GM18858 (cell line): Measurements from ENCODE around the gene NPEPL1.
"Not testable (repeated sequence)": the region's sequence is repeated elsewhere in the genome, so short reads cannot be mapped to it uniquely, and the experiment has no call there.

Experiments used
- ATAC-seq: cut with Tn5 transposase; IDR thresholded peaks from one replicate; pipeline ENCODE4 v1.9.1; 2021; ENCODE audit not compliant: unreplicated experiment

Gene NPEPL1, protein sequence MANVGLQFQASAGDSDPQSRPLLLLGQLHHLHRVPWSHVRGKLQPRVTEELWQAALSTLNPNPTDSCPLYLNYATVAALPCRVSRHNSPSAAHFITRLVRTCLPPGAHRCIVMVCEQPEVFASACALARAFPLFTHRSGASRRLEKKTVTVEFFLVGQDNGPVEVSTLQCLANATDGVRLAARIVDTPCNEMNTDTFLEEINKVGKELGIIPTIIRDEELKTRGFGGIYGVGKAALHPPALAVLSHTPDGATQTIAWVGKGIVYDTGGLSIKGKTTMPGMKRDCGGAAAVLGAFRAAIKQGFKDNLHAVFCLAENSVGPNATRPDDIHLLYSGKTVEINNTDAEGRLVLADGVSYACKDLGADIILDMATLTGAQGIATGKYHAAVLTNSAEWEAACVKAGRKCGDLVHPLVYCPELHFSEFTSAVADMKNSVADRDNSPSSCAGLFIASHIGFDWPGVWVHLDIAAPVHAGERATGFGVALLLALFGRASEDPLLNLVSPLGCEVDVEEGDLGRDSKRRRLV

DNA sequence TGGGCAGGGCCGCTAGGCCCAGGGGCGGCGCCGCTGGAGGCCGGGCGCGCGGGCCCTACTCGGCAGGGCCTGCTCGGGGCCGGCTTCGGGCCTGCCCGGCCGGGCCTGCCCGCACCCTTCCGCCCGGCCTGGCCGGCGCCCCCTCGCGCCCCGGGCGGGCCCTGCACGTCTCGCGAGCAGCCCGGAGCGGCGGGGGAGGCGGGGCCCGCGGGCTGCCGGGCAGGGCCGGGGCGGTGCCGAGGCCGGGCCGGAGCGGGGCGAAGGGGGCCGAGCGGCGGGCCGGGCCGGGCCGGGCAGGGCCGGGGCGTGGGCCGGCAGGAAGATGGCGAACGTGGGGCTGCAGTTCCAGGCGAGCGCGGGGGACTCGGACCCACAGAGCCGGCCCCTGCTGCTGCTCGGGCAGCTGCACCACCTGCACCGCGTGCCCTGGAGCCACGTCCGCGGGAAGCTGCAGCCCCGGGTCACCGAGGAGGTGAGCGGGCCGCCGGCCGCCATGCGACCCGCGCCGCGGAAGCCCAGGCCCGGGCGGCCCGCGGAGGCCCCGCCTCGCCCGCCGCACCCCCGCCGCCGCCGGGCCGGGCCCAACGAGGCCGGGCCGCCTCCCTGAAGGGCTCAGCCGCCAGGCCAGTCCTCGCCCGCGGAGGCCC is at the start of gene NPEPL1:
NPEPL1 (plus strand) TSS at position 222 of the 647 bp plus-strand sequence; CDS start at position 323, 101 bp downstream.
- peak; percentile 75 for ATAC-seq

GRCh38 chr20:58642896-58643295 is 49.7 kb upstream of the NPEPL1 start:
- not testable (repeated sequence) for ATAC-seq

DNA sequence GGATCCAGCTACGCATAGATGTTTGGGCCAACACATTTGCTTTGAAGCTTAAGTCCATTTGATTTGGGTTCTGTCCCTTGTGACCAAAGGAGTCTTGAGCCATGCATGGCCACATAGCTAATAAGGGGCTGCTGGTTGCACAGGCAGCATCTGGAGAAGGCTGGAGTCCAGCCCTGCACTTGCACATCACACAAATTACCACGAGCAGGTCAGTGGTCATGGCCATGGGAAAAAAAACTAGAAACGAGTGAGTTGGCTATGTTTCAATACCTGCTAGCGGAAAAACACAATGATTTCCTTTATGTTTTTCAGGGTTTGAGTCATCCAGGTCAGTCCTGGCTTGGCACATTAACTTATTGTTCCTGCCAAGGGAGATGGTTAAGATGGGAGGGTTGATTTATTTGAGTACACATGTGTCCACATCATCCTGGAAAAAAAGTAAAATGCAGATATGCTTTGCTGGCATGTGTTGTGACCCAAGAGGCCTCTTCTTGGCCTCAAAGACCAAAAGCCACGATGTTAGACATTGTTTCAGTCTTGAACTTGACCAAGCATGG is 47.1 kb upstream of the NPEPL1 start:
- ATAC-seq = no peak

DNA sequence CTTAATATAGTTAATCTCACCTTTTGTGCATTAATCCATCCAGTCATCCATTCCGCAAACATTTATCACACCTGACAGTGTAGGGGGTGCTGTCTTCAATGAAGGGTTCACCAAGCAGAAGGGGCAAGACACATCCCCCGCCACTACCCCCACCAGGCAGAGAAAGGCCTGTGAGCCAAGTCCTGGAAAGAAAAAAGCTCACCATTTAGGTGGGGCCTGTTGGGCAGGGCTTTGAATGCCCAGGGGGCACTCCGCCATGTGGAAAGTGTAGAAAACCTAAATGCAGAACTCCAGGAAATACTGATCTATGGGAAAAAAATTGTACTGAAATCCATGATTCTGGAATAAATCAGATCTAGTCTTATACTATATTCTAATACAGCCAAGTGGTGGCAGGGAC is 46.3 kb upstream of the NPEPL1 start:
- no peak for ATAC-seq

DNA sequence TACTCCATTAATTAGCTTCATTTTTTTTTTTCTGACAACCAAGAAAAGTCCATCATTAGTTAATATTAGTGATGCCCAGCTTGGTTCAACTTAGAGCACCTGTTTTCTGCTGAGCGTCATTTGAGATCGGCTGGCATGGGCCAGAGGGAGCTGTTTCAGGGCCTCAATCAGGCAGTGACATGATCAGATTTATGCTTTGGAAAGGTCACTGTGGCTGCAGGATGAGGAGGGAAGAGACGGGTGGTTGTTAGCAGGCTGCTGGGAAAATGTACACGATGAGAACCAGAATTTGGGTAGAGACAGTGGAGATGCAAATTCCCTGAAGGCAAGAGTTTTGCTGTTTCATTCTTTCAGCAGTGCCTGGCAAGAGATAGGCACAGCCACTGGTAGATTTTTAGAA is 45.9 kb upstream of the NPEPL1 start:
- ATAC-seq = no peak

- no peak for ATAC-seq
These were observed 45.3 kb upstream of the NPEPL1 start for GRCh38 chr20:58647162-58647795.

DNA sequence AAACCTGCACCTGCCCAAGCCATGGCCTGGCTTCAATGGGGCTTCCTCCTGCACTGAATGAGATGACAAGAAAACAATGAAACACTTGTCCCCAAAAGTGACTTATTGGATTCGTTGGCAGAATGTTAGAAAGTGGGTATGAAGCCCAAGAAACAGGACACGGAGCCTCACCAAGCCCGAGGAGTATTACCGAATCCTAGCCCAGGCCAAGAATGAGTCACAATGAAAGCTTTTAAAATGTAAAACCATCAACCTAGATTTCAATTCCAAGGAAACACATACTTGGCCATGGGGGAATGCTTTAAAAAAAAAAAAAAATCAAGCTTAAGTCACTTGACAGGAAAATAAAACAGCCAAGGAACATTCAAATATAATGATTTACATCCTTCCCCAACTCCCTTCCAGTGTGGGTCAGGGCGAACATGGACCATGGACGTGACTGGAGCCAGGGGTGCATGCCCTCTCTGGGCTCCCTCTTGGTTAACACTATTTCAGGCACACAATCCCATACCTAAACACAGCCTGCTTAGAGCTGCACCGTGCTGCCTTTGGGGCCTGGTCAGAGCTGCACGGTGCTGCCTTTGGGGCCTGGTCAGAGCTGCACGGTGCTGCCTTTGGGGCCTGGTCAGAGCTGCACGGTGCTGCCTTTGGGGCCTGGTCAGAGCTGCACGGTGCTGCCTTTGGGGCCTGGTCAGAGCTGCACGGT is 44.7 kb upstream of the NPEPL1 start:
- no peak for ATAC-seq

- not testable (repeated sequence) for ATAC-seq
These were observed 44.1 kb upstream of the NPEPL1 start for GRCh38 chr20:58648502-58648825.

- no peak for ATAC-seq
These were observed 43.1 kb upstream of the NPEPL1 start for GRCh38 chr20:58649288-58650180.

- no peak for ATAC-seq
These were observed 42.3 kb upstream of the NPEPL1 start for GRCh38 chr20:58650181-58650775.

DNA sequence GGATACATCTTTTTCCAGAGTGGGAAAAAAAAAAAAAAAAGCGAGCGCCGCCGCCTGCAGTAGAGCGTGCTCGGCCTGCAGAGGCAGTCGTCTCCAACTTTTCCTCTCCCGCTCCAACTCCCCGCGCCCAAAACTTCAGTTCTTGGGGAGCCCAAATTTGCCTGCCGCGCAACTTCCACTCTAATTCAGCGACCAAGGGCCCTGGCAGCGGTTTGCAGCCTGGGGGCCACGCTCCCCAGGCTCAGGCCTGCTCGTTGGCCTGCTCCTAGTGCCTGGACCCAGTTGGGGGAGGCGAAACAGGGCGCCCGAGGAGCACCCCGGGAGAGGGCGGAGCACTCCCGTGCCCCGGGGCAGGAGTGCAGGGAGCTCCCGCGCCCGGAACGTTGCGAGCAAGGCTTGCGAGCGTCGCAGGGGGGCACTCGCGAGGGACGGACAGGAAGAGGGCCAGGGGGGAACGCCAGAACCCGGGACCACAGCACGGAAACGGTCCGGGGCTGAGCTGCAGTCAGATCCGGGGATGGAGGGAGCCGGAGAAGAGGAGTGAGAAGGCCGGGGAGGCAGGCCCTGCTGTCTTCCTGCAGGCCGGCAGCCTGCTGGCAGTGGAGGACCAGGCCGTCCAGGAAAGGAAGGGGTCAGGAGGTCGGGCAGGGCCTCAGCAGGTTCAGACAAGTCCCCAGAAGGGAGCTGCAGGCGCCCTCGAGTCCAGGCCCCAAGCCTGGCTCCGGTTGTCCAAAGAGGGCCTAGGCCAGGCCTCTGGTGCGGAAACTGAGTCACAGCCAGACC is 41.6 kb upstream of the NPEPL1 start, which contains the start of gene STX16:
STX16 (plus strand) TSS at position 508 of the 783 bp plus-strand sequence. CDS start 724 bp downstream, outside the sequence.
- no peak for ATAC-seq

DNA sequence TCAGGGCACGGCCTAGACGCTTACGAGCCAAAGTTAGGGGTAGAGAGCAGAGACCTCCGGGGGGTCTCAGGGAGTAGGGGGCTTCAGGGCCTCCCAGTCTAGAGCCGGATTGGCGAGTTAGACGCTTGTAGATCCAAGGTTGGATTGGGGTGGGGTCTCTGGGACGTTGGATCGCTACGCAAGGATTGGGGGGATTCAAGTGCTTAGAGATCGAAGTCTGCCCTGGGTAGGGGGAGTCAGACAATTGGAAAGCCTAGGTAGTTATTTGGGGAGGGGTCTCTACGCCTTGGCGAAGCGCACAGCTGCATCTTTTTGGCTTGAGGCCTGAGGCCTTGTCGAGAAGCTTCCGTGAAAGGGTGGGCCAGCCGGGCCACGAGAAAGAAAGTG is 41.0 kb upstream of the NPEPL1 start:
- no peak for ATAC-seq

GRCh38 chr20:58651946-58652605 is 40.5 kb upstream of the NPEPL1 start:
- ATAC-seq = no peak

DNA sequence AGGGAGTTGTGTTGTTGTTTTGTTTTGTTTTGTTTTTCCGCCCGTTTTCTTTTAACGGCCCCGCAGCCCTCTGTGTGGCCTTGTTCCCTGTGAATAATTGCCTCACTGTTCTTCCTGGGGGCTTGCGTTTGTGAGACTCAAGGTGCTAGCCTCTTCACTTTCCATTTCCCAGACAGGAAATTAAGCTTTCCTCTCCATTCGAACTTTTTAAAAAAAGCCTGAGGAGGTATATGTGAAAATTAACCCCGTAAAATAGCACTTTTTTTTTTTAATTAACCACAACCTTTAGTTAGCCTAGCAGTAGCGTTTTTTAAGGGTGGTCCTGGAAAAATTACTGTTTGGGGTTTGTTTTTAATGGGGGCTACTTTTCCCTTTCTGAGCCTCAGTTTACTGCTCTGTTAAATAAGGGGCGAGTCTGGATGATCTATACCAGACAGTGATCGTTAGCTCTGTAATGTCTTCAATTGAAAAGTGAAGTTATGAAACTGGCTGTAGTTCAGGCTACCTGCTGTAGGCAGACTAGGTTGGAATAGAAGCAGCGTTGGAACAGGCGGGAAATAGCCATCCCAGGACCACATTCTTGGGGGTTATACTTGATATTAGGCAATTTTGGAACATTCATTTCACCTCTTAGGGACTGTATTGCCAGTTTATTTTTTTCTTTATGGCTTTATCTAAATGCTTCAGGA is 39.9 kb upstream of the NPEPL1 start:
- no peak for ATAC-seq

- ATAC-seq = no peak
These were observed 38.3 kb upstream of the NPEPL1 start for GRCh38 chr20:58654337-58654736.

GRCh38 chr20:58655328-58656107 is 37.1 kb upstream of the NPEPL1 start:
- ATAC-seq = no peak

DNA sequence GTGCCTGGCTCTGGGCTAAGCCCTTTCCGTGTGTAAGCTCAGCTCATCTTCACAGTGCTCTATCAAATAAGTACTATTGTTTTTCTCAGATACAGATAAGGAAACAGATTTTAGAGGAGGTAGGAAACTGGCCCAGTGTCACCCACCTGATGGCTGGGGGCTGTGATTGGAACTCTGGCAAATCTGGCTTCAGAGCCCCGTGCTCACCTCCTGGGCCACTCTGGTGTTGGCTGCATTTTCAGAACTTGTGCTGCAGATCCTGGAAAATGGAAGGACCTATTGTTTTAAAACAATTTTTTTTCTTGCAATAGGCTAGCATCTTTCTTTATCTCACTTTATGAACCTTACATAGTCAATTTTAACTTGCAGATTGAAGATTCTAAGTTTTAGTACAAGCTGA is 35.8 kb upstream of the NPEPL1 start:
- ATAC-seq = no peak
